Measurements from ENCODE around the gene PABPN1L.

Gene PABPN1L

DNA sequence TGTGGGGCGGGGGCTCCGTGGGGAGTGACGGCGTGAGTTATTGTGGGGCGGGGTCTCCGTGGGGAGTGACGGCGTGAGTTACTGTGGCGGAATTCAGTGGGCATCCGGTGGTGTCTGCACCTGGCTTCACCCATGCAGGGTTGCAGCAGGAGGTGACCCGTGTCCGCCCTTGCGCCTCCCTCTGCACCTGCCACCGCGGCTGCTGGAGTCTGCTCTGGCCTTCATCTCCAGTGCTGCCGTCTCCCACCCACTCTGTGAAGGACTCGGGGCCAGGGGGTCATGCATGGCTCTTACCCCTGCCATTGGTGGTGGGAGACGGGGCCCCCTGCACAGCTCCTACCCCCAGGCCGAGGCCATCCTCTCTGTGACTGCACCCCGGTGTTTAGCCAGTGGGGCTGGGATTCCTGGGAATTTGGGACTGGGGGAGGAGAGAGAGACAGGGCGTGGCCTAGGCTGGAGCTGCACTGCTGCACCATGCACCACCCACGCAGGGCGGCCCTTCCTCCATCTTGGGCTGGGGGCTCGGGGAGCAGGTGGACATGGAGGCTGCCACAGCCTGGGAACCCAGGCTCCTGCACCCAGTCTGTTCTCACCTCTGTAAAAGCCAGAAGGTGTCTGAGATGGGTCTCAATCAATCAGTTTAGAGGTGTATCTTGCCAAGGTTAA, 1.3 kb upstream of the PABPN1L start:
- DNase-seq, result no peak

GRCh38 chr16:88865742-88866141, 718 bp downstream of the PABPN1L start:
- no peak for DNase-seq

DNA sequence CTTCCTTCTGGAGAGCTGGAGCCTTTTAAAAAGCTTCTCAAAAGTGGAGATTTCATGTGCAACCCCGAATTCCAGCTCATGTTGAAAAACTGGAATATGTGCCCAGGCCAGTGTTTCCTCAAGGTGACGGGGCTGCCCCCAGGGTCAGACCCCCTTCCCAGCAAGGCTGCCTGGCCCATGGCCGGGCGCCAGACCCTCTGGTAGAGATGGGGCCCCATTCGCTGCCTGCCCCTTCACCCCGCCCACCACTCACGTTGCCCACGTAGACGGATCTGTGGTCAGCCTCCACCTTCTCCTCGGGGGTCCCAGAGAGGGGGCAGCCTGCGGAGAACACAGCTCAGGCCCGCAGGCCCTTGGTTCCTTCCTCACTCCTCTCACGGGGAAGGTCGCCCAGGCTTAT, 1.1 kb downstream of the PABPN1L start:
- no peak for DNase-seq

DNA sequence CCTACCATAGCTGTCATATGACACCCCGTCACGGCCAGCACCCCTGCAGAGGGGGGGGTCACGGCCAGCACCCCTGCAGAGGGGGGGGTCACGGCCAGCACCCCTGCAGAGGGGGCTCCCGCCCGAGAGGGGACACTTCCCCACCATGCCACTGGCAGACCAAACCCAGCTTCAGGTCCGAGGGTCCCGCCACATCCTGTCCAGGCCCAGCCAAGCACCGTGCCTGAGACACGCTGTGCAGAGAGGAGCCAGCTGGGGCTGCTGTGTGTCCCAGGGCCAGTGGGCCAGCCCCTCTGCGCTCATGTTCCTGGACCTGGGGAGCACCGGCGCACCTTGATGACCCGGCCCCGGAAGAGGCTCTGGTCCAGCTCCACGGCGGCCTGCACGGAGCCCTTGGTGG, 1.9 kb downstream of the PABPN1L start:
- no peak for DNase-seq

- DNase-seq, result no peak
Measured at GRCh38 chr16:88864099-88864498, 2.4 kb downstream of the PABPN1L start.

- no peak for DNase-seq
Measured at GRCh38 chr16:88863426-88863825, 3.0 kb downstream of the PABPN1L start.

- DNase-seq, result no peak
Measured at GRCh38 chr16:88862968-88863367, 3.5 kb downstream of the PABPN1L start.

GRCh38 chr16:88861359-88861758, 5.1 kb downstream of the PABPN1L start:
- no peak for DNase-seq

GRCh38 chr16:88859381-88860091, 6.9 kb downstream of the PABPN1L start:
- no peak for DNase-seq

DNA sequence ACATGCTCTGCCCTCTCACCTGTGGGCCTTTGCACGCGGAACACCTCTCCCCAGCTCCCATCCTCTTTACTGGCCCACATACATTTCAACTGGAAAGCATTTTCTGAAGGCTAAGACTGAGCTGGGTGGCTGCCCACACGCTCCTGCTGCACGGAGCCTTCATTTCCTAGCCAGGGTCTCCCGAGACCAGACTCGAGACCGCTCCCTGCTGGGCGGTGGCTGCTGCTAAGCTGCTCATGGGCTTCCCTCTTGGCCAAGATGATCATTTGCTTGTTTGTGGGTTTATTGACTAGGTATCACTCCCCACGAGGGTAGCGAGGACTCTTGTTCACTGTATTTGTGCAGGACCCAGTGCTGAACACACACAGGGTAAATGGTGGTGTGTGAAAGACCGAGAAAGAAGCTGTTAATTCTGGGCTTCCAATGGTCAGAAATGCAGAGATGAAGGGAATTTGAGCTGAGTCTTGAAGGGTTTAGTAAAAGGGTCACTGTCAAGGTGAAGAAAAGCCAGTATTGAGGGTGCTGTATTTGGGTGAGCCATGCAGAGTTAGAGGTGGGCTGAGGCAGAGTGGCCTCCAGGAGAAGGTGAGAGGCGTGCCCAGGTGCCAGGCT, 8.6 kb downstream of the PABPN1L start:
- DNase-seq, result peak; percentile 76 to 77

GRCh38 chr16:88856828-88857727, 9.4 kb downstream of the PABPN1L start, which contains the start of the genes GALNS and TRAPPC2L:
Gene GALNS, minus strand, starts transcription at chr16:88856947. Its CDS starts 70 bp downstream, at chr16:88856877.
Gene TRAPPC2L, plus strand, starts transcription at chr16:88857127. Its CDS starts 24 bp downstream, at chr16:88857151.
- peak; percentile 98 for DNase-seq

DNA sequence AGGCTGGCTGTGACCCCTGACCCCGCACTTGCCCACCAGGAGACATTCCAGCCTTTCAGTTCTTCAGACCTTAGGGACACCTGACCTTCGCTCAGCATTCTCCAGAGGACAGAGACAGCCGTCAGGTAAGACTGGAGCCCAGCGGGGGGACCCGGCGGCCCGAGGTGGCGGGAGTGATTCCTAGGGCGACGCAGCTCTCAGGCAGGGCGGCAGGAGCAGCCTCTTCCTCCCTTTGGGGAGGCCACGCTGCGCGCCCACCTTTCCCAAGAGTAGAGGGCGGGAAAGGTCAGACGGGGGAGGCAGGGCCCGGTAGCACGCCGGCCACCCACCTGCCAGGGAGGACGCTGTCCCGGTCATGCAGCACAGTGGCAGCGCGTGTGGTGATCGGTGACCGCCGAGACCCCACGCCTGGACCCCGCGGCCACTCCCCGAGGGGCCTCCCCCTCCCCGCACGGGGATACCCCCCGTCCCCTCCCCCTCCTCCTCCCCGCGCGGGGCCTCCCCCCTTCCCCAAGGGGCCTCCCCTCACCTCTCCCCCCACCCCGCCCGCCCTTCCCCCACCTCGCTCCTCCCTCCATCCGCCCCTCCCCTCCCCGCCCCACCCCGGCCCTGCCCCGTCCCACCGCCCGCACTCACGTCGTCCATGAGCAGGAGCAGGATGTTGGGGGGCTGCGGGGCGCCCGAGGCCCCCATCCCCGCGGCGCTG, 10.2 kb downstream of the PABPN1L start:
- DNase-seq, result no peak

- DNase-seq, result no peak
Measured at GRCh38 chr16:88855736-88856121, 10.7 kb downstream of the PABPN1L start.

DNA sequence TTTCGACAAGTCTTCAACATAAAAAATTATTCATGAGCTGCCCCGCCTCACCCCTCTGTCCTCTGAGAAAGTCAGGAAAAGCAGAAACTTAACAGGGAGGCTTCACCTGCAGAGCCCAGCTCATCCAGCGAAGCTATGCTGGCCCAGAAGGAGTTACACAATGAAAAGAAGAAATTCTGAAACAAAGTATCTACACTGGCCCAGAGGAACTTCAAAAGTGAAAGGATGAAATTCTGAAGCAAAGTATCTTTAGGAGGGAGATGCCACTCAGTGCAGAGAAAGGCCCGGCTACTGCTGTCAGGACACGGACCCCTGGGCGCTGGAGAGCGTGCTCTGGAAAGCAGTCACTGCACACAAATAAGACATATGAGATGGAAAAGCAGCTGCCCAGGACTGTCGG, 11.3 kb downstream of the PABPN1L start:
- DNase-seq, result no peak

DNA sequence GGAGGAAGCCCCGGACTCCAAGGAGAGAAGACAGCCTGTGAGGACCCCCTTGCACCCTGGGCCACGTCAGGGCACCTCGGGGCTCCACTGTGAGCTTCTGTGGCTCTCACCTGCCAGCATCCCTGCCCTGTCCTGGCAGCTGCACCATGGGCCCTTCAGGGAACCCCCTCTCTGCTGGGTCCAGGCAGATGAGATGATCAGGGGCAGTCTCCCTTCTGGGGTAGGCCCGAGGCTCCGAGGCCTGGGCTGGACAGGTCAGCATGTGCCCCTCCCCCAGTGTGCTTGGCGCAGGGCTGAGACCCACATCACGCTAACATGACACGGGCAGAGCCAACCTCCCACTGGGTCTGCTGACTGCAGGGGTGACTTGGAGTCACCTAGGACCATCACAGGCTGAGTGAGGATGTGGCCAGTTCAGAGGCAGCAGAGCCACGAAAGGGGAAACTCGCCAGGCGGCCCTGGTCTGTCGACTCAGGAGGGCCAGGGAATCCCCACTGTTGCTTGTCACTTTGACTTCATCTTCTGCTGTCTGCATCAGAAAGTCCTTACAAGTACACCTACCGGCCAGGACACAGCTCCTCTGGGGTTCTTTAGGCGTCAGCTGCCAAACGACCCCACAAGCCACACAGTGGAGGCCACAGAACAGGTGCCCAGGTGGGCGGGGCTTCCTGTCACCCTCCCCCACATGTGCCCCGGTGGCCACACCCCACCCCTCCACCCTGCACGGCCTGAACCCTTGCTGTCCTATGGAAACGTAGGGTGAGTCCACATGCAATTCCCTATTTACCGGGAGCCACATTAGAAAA, 12.0 kb downstream of the PABPN1L start:
- DNase-seq, result no peak

DNA sequence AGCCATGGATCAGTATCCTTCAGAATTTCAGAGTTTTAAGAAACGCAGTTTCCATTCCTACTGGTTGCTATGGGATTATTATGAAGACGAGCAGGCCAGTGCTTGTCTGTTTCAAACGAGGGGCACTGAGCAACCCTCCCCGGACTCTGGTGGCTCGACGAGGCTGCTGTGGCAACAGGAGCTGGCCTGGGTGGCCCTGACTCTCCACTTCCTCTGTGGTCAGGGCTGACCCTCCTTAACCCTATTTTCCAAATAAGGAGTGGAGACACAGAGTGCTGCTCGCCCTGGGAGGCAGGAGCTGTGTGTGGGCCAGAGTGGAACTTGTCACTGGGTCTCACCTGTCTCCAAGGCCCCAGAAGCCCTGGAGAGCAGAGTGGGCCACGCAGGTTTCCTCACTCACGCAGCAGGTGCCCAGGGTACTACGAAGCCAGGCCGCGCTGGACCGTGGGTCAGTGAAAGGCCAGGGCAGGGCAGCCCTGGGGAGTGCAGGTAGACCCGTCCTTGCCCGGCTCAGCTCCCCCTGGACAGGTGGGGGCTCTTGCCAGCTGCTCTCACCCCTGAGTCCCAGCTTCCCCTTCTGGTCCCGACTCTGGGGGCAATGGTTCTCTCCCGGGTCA, 13.0 kb downstream of the PABPN1L start:
- DNase-seq, result no peak

DNA sequence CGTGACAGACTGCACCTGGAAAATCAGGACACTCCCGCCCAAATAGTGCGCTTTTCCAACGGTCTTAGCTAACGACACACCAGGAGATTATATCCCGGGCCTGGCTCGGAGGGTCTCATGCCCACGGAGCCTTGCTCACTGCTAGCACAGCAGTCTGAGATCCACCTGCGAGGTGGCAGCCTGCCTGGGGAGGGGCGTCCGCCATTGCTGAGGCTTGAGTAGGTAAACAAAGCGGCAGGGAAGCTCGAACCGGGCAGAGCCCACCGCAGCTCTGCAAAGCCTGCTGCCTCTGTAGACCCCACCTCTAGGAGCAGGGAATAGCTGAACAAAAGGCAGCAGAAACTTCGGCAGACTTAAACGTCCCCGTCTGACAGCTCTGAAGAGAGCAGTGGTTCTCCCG, 14.8 kb downstream of the PABPN1L start:
- DNase-seq, result no peak

- DNase-seq, result no peak
Measured at GRCh38 chr16:88850531-88851199, 15.8 kb downstream of the PABPN1L start.

- DNase-seq, result no peak
Measured at GRCh38 chr16:88848557-88848956, 17.9 kb downstream of the PABPN1L start.

GRCh38 chr16:88847654-88848053, 18.8 kb downstream of the PABPN1L start:
- no peak for DNase-seq

Data from activated CD4-positive, alpha-beta T cell treated with anti-CD3 and anti-CD28 coated beads, Interleukin-2, amount 50 U/mL, for 4 hours (primary cell).